ENCODE measurements around the gene DGUOK. TPM values are rescaled to one million over a fixed set of nuclear protein-coding genes. Genes with fewer than 3 reads are reported as not detected.

DGUOK gene
- polyA plus RNA-seq, 1 donor from 2014 or later = 168 TPM

GRCh38 chr2:73913414-73914054 is 13.1 kb upstream of the DGUOK start:
- Histone ChIP-seq H4K20me1 (ENCODE audit: insufficient read depth) (no peaks in the 10 kb centered on the region), H3K9me3 (ENCODE audit: low read length) (no peaks in the 10 kb centered on the region), H3K27ac (ENCODE audit: low read length) (no peak overlapping the region), H3K4me3 (ENCODE audit: low read length) (no peak overlapping the region), H3K79me2 (replicated peaks; ENCODE audit: insufficient read depth, low read length) (no peaks in the 10 kb centered on the region), H3K9ac (ENCODE audit: low read length) (no peak overlapping the region), H3F3A (ENCODE audit: insufficient read depth, low read length, poor library complexity, severe bottlenecking) (no peaks in the 10 kb centered on the region), H3K27me3 (ENCODE audit: insufficient read depth, low read depth, low read length) (no peaks in the 10 kb centered on the region), H3K4me2 (ENCODE audit: low read length) (no peak overlapping the region), H3K36me3 (ENCODE audit: insufficient read depth, low read length) (no peaks in the 10 kb centered on the region), H2AFZ (ENCODE audit: low read depth, low read length) (no peak overlapping the region), H3K9me2 (ENCODE audit: insufficient read depth, low read length) (no peaks in the 10 kb centered on the region)
- TF ChIP-seq MXI1 (conservative IDR thresholded peaks at IDR 0.05; ENCODE audit: poor library complexity, severe bottlenecking) (no peak), CTCF (IDR thresholded peaks at IDR 0.05; ENCODE audit: poor library complexity, severe bottlenecking) (no peak), SMC3 (conservative IDR thresholded peaks at IDR 0.05; ENCODE audit: poor library complexity) (no peak), EZH2 (IDR thresholded peaks at IDR 0.05; ENCODE audit: borderline replicate concordance, insufficient read depth, low read length, poor library complexity, severe bottlenecking) (no peak), TAF1 (IDR thresholded peaks at IDR 0.05; ENCODE audit: low read depth) (no peak), EP300 (conservative IDR thresholded peaks at IDR 0.05; ENCODE audit: poor library complexity, severe bottlenecking) (no peak), RAD21 (conservative IDR thresholded peaks at IDR 0.05) (no peak), REST (IDR thresholded peaks at IDR 0.05; ENCODE audit: borderline replicate concordance) (no peak), POLR2AphosphoS5 (IDR thresholded peaks at IDR 0.05) (no peak)

DNA sequence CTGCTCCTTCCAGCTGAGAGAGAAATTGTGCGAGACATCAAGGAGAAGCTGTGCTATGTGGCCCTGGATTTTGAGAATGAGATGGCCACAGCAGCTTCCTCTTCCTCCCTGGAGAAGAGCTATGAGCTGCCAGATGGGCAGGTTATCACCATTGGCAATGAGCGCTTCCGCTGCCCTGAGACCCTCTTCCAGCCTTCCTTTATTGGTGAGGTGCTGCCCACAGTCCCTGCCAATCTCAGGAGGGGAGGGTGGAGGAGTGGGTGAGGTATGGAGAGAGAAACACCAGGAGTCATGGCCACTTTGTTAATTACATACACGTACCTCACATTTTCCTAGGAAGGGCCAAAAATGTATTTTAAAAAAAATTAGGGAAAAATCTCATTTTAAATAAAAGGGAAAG is 12.0 kb upstream of the DGUOK start:
- Histone ChIP-seq H3K9me3 (ENCODE audit: low read length) (no peaks in the 10 kb centered on the region), H3K79me2 (replicated peaks; ENCODE audit: insufficient read depth, low read length) (no peaks in the 10 kb centered on the region), H3K27me3 (ENCODE audit: insufficient read depth, low read depth, low read length) (no peaks in the 10 kb centered on the region), H3K36me3 (ENCODE audit: insufficient read depth, low read length) (no peaks in the 10 kb centered on the region), H2AFZ (ENCODE audit: low read depth, low read length) (no peak overlapping the region), H3K9me2 (ENCODE audit: insufficient read depth, low read length) (no peaks in the 10 kb centered on the region), H4K20me1 (ENCODE audit: insufficient read depth) (no peaks in the 10 kb centered on the region), H3K9ac (ENCODE audit: low read length) (no peak overlapping the region), H3K4me2 (ENCODE audit: low read length) (no peak overlapping the region), H3F3A (ENCODE audit: insufficient read depth, low read length, poor library complexity, severe bottlenecking) (no peaks in the 10 kb centered on the region), H3K27ac (ENCODE audit: low read length) (no peak overlapping the region), H3K4me3 (ENCODE audit: low read length) (no peak overlapping the region)
- no peak for TF ChIP-seq MXI1 (conservative IDR thresholded peaks at IDR 0.05; ENCODE audit: poor library complexity, severe bottlenecking)
- TF ChIP-seq TAF1 (IDR thresholded peaks at IDR 0.05; ENCODE audit: low read depth) = no peak
- no peak for TF ChIP-seq POLR2AphosphoS5 (IDR thresholded peaks at IDR 0.05)
- TF ChIP-seq RAD21 (conservative IDR thresholded peaks at IDR 0.05) = no peak
- no peak for TF ChIP-seq SMC3 (conservative IDR thresholded peaks at IDR 0.05; ENCODE audit: poor library complexity)
- TF ChIP-seq REST (IDR thresholded peaks at IDR 0.05; ENCODE audit: borderline replicate concordance) = no peak
- TF ChIP-seq CTCF (IDR thresholded peaks at IDR 0.05; ENCODE audit: poor library complexity, severe bottlenecking) = no peak
- TF ChIP-seq EP300 (conservative IDR thresholded peaks at IDR 0.05; ENCODE audit: poor library complexity, severe bottlenecking) = no peak
- no peak for TF ChIP-seq EZH2 (IDR thresholded peaks at IDR 0.05; ENCODE audit: borderline replicate concordance, insufficient read depth, low read length, poor library complexity, severe bottlenecking)

Measured in neural cell (in vitro differentiated cells).